ENCODE measurements around the gene PLA2G2F. TPM values are rescaled to one million over a fixed set of nuclear protein-coding genes. Genes with fewer than 3 reads are reported as not detected.

The PLA2G2F gene
- polyA plus RNA-seq, 3 donors from 2014 or later: not detected

GRCh38 chr1:20187813-20188454 lies 48.8 kb downstream of the PLA2G2F start:
- Mint-ChIP-seq H3K27ac (peak overlapping the region in 4 of 6 donors; percentile 36 to 93 (median 75)), H3K4me1 (peaks cover 47 to 55% of the 10 kb centered on the region in 2 donors), H3K9me3 (peaks cover 0 to 2% (median 0%) of the 10 kb centered on the region in 6 donors), H3K36me3 (peaks cover 0 to 4% (median 4%) of the 10 kb centered on the region in 3 donors), H3K27me3 (ENCODE audit: low read depth in 3 of 3) (peaks cover 6 to 21% (median 10%) of the 10 kb centered on the region in 3 donors), H3K4me3 (peak overlapping the region in 4 of 5 donors; percentile 28 to 89 (median 78))
- DNase-seq: peak in 2 of 3 donors; percentile 10 to 19

- peaks cover 0 to 1% (median 0%) of the 10 kb centered on the region in 6 donors for H3K9me3 Mint-ChIP-seq
- peaks cover 6 to 24% (median 10%) of the 10 kb centered on the region in 3 donors for H3K27me3 Mint-ChIP-seq (ENCODE audit: low read depth in 3 of 3)
- peaks cover 46 to 54% of the 10 kb centered on the region in 2 donors for H3K4me1 Mint-ChIP-seq
- no peak for DNase-seq
- peak overlapping the region in 1 of 5 donors; percentile 83 for H3K4me3 Mint-ChIP-seq
- peaks cover 0 to 4% (median 2%) of the 10 kb centered on the region in 3 donors for H3K36me3 Mint-ChIP-seq
- peak overlapping the region in 1 of 6 donors; percentile 86 for H3K27ac Mint-ChIP-seq
Measured at GRCh38 chr1:20188455-20188817, 49.3 kb downstream of the PLA2G2F start.

GRCh38 chr1:20189664-20190063 lies 50.5 kb downstream of the PLA2G2F start:
- Mint-ChIP-seq H3K4me1 (peaks cover 35 to 42% of the 10 kb centered on the region in 2 donors), H3K36me3 (peaks cover 0 to 4% (median 0%) of the 10 kb centered on the region in 3 donors), H3K27me3 (ENCODE audit: low read depth in 3 of 3) (peaks cover 6 to 24% (median 9%) of the 10 kb centered on the region in 3 donors), H3K9me3 (no peaks in the 10 kb centered on the region), H3K27ac (no peak overlapping the region), H3K4me3 (no peak overlapping the region)
- no peak for DNase-seq

- Mint-ChIP-seq H3K9me3 (no peaks in the 10 kb centered on the region), H3K4me3 (no peak overlapping the region), H3K36me3 (peaks cover 0 to 4% (median 0%) of the 10 kb centered on the region in 3 donors), H3K27me3 (ENCODE audit: low read depth in 3 of 3) (peaks cover 1 to 21% (median 5%) of the 10 kb centered on the region in 3 donors), H3K27ac (peak overlapping the region in 2 of 6 donors; percentile 9 to 46), H3K4me1 (peaks cover 30 to 40% of the 10 kb centered on the region in 2 donors)
- no peak for DNase-seq
Measured at GRCh38 chr1:20190256-20191160, 51.4 kb downstream of the PLA2G2F start.

GRCh38 chr1:20191266-20191825 lies 52.2 kb downstream of the PLA2G2F start:
- Mint-ChIP-seq H3K9me3 (no peaks in the 10 kb centered on the region), H3K4me1 (peaks cover 26 to 35% of the 10 kb centered on the region in 2 donors), H3K4me3 (no peak overlapping the region), H3K27me3 (ENCODE audit: low read depth in 3 of 3) (peaks cover 0 to 19% (median 5%) of the 10 kb centered on the region in 3 donors), H3K27ac (no peak overlapping the region), H3K36me3 (peaks cover 0 to 4% (median 0%) of the 10 kb centered on the region in 3 donors)
- DNase-seq: no peak

GRCh38 chr1:20192364-20192763 lies 53.2 kb downstream of the PLA2G2F start:
- Mint-ChIP-seq H3K9me3 (no peaks in the 10 kb centered on the region), H3K27me3 (ENCODE audit: low read depth in 3 of 3) (peaks cover 0 to 22% (median 5%) of the 10 kb centered on the region in 3 donors), H3K36me3 (peaks cover 0 to 4% (median 0%) of the 10 kb centered on the region in 3 donors), H3K27ac (no peak overlapping the region), H3K4me1 (peaks cover 16 to 25% of the 10 kb centered on the region in 2 donors), H3K4me3 (no peak overlapping the region)
- DNase-seq: no peak

GRCh38 chr1:20192871-20193411 lies 53.8 kb downstream of the PLA2G2F start:
- H3K4me1 Mint-ChIP-seq: peaks cover 10 to 19% of the 10 kb centered on the region in 2 donors
- no peak for DNase-seq
- H3K4me3 Mint-ChIP-seq: no peak overlapping the region
- no peaks in the 10 kb centered on the region for H3K9me3 Mint-ChIP-seq
- H3K27ac Mint-ChIP-seq: no peak overlapping the region
- H3K36me3 Mint-ChIP-seq: peaks cover 0 to 4% (median 0%) of the 10 kb centered on the region in 3 donors
- peaks cover 0 to 22% (median 5%) of the 10 kb centered on the region in 3 donors for H3K27me3 Mint-ChIP-seq (ENCODE audit: low read depth in 3 of 3)

GRCh38 chr1:20194224-20194623 lies 55.1 kb downstream of the PLA2G2F start:
- Mint-ChIP-seq H3K4me1 (peaks cover 3 to 6% of the 10 kb centered on the region in 2 donors), H3K27ac (no peak overlapping the region), H3K4me3 (no peak overlapping the region), H3K27me3 (ENCODE audit: low read depth in 3 of 3) (peaks cover 0 to 24% (median 0%) of the 10 kb centered on the region in 3 donors), H3K36me3 (peaks cover 0 to under 1% (median 0%) of the 10 kb centered on the region in 3 donors), H3K9me3 (no peaks in the 10 kb centered on the region)
- no peak for DNase-seq

GRCh38 chr1:20194757-20195461 lies 55.8 kb downstream of the PLA2G2F start:
- DNase-seq: peak; percentile 32 to 54 (median 46)
- no peak overlapping the region for H3K27ac Mint-ChIP-seq
- H3K9me3 Mint-ChIP-seq: no peaks in the 10 kb centered on the region
- H3K36me3 Mint-ChIP-seq: no peaks in the 10 kb centered on the region
- peaks cover 0 to 27% (median 0%) of the 10 kb centered on the region in 3 donors for H3K27me3 Mint-ChIP-seq (ENCODE audit: low read depth in 3 of 3)
- H3K4me1 Mint-ChIP-seq: peaks cover 3 to 6% of the 10 kb centered on the region in 2 donors
- no peak overlapping the region for H3K4me3 Mint-ChIP-seq

GRCh38 chr1:20195462-20195780 lies 56.3 kb downstream of the PLA2G2F start:
- Mint-ChIP-seq H3K4me1 (peaks cover 3 to 6% of the 10 kb centered on the region in 2 donors), H3K4me3 (no peak overlapping the region), H3K27ac (no peak overlapping the region), H3K27me3 (ENCODE audit: low read depth in 3 of 3) (peaks cover 0 to 24% (median 0%) of the 10 kb centered on the region in 3 donors), H3K36me3 (no peaks in the 10 kb centered on the region), H3K9me3 (no peaks in the 10 kb centered on the region)
- DNase-seq: no peak

- Mint-ChIP-seq H3K36me3 (no peaks in the 10 kb centered on the region), H3K9me3 (no peaks in the 10 kb centered on the region)
Measured at GRCh38 chr1:20197329-20197791, 58.2 kb downstream of the PLA2G2F start.

GRCh38 chr1:20198296-20198695 lies 59.2 kb downstream of the PLA2G2F start:
- peaks cover 0 to 3% (median 0%) of the 10 kb centered on the region in 3 donors for H3K36me3 Mint-ChIP-seq
- DNase-seq: no peak
- no peaks in the 10 kb centered on the region for H3K9me3 Mint-ChIP-seq
- H3K27me3 Mint-ChIP-seq (ENCODE audit: low read depth in 3 of 3): peaks cover 0 to 17% (median 3%) of the 10 kb centered on the region in 3 donors
- H3K4me3 Mint-ChIP-seq: no peak overlapping the region
- H3K27ac Mint-ChIP-seq: no peak overlapping the region
- peaks cover 3 to 6% of the 10 kb centered on the region in 2 donors for H3K4me1 Mint-ChIP-seq

More at GRCh38 chr1:20197329-20197791, 58.2 kb downstream of the PLA2G2F start:
- Mint-ChIP-seq H3K4me1 (peaks cover 3 to 6% of the 10 kb centered on the region in 2 donors), H3K27me3 (ENCODE audit: low read depth in 3 of 3) (peaks cover 0 to 22% (median 0%) of the 10 kb centered on the region in 3 donors), H3K27ac (no peak overlapping the region), H3K4me3 (peak overlapping the region in 1 of 5 donors; percentile 37)
- no peak for DNase-seq

- no peaks in the 10 kb centered on the region for H3K9me3 Mint-ChIP-seq
- peaks cover 0 to 21% (median 3%) of the 10 kb centered on the region in 3 donors for H3K27me3 Mint-ChIP-seq (ENCODE audit: low read depth in 3 of 3)
- no peak overlapping the region for H3K27ac Mint-ChIP-seq
- no peak overlapping the region for H3K4me3 Mint-ChIP-seq
- peaks cover 3 to 6% of the 10 kb centered on the region in 2 donors for H3K4me1 Mint-ChIP-seq
- no peak for DNase-seq
- peaks cover 0 to 3% (median 0%) of the 10 kb centered on the region in 3 donors for H3K36me3 Mint-ChIP-seq
Measured at GRCh38 chr1:20198918-20199317, 59.8 kb downstream of the PLA2G2F start.
